A549 (cell line): ENCODE results near the gene ZNF48. TPM values are rescaled to one million over a fixed set of nuclear protein-coding genes. Genes with fewer than 3 reads are reported as not detected.

Experiments
- ATAC-seq, 2 experiments: fragments of 200-7000 bp in 1 of 2; fragments of >200 bp in 1 of 2; cut with Nextera tagmentation in 1 of 2; cut with Tn5 transposase in 1 of 2; 3 replicates each; pipeline versions ENCODE4 v1.8.0 to v1.9.1; 2018 to 2020; ENCODE audit warnings: mild to moderate bottlenecking in 1 of 2, moderate library complexity in 1 of 2
- CTCF ChIA-PET: fragments of 300-600 bp; sonication (Branson Sonifier 250); formaldehyde crosslinking; extraction: SDS; loops from one replicate; lab custom pipeline; 2021; ENCODE audit warnings: antibody characterized with exemption, inconsistent platforms; lab: Yijun Ruan, JAX
- POLR2A ChIA-PET: fragments of 350-600 bp; formaldehyde crosslinking; extraction: SDS; loops from one replicate; lab custom pipeline; 2021; ENCODE audit warnings: antibody characterized with exemption, inconsistent platforms; lab: Yijun Ruan, JAX
- DNase-seq, 2 experiments: peaks; one replicate each; pipeline versions ENCODE4 v3.0.0 to v3.0.0-alpha.2; 2011 to 2016; ENCODE audit warnings: low read depth in 1 of 2, low spot score in 1 of 2
- FAIRE-seq: peaks from 2 replicates; lab custom pipeline; 2011; peaks lifted over from hg19 to GRCh38; lab: Jason Lieb, UNC
- H3K27ac ChIP-seq, 2 experiments: fragments of >200 bp; sonication (Bioruptor Twin); formaldehyde crosslinking; 3 replicates each; pipeline ENCODE4 v1.5.1; 2016 to 2017
- H3K4me1 ChIP-seq: fragments of >200 bp; sonication (Bioruptor Twin); formaldehyde crosslinking; 3 replicates; pipeline ENCODE4 v1.6.1; 2016
- H3K4me2 ChIP-seq: fragments of >200 bp; sonication (Bioruptor Twin); formaldehyde crosslinking; 3 replicates; pipeline ENCODE4 v1.6.1; 2016
- H3K4me3 ChIP-seq: fragments of >200 bp; sonication (Bioruptor Twin); formaldehyde crosslinking; 3 replicates; pipeline ENCODE4 v1.5.1; 2016
- H3K9me3 ChIP-seq: fragments of >200 bp; sonication (Bioruptor Twin); formaldehyde crosslinking; 3 replicates; pipeline ENCODE4 v1.6.1; 2016
- ATOH8 ChIP-seq: fragments of 250-450 bp; sonication (Bioruptor Pico); IDR thresholded peaks from 2 replicates; pipeline ENCODE4 v1.5.0; 2020; ENCODE audit warnings: low read depth, mild to moderate bottlenecking, moderate library complexity
- BHLHE40 ChIP-seq: IDR thresholded peaks from 2 replicates; pipeline ENCODE4 v1.6.1; 2012; ENCODE audit warnings: low read depth, low read length, inconsistent platforms
- HEYL ChIP-seq: fragments of 250-450 bp; sonication (Bioruptor Pico); IDR thresholded peaks from 2 replicates; pipeline ENCODE4 v1.8.0; 2021; ENCODE audit warnings: mild to moderate bottlenecking, moderate library complexity
- HOXB5 ChIP-seq: fragments of 250-450 bp; sonication (Bioruptor Pico); IDR thresholded peaks from 2 replicates; pipeline ENCODE4 v1.5.0; 2020; ENCODE audit warnings: mild to moderate bottlenecking, moderate library complexity
- JUNB ChIP-seq: fragments of >200 bp; sonication (Bioruptor Twin); formaldehyde crosslinking; IDR thresholded peaks from 2 replicates; pipeline ENCODE4 v1.6.1; 2016
- MAFK ChIP-seq: fragments of 450-650 bp; IDR thresholded peaks from 2 replicates; pipeline ENCODE4 v1.6.1; 2014; ENCODE audit not compliant: partially characterized antibody
- MAX ChIP-seq: IDR thresholded peaks from 2 replicates; pipeline ENCODE4 v1.6.1; 2012
- MYC ChIP-seq: IDR thresholded peaks from 2 replicates; pipeline ENCODE4 v1.6.1; 2012; ENCODE audit warnings: mild to moderate bottlenecking, inconsistent platforms, low read length, improper control_type of control experiment, borderline replicate concordance
- NPAS2 ChIP-seq: fragments of 250-450 bp; sonication (Bioruptor Pico); IDR thresholded peaks from 2 replicates; pipeline ENCODE4 v1.8.0; 2022; ENCODE audit warnings: mild to moderate bottlenecking, moderate library complexity, borderline replicate concordance
- NR3C1 ChIP-seq: fragments of >200 bp; sonication (Bioruptor Twin); formaldehyde crosslinking; IDR thresholded peaks from 3 replicates; pipeline ENCODE4 v1.6.1; 2017
- PBX3 ChIP-seq: IDR thresholded peaks from 2 replicates; pipeline ENCODE4 v1.6.1; 2012
- PHF8 ChIP-seq: fragments of 200-600 bp; sonication (generic); IDR thresholded peaks from 2 replicates; pipeline ENCODE4 v1.6.1; 2016; ENCODE audit warnings: low read depth, mild to moderate bottlenecking, antibody characterized with exemption, moderate library complexity, borderline replicate concordance
- RCOR1 ChIP-seq: fragments of 150-350 bp; IDR thresholded peaks from 2 replicates; pipeline ENCODE4 v1.6.1; 2014; ENCODE audit warnings: antibody characterized with exemption, low read length, low read depth
- RFX5 ChIP-seq: fragments of 450-650 bp; IDR thresholded peaks from 2 replicates; pipeline ENCODE4 v1.7.1; 2014; ENCODE audit warnings: antibody characterized with exemption, mild to moderate bottlenecking, moderate library complexity
- RNF2 ChIP-seq: fragments of 200-600 bp; sonication (generic); IDR thresholded peaks from 2 replicates; pipeline ENCODE4 v1.6.1; 2016; ENCODE audit warnings: low read depth, mild to moderate bottlenecking, antibody characterized with exemption, moderate library complexity, borderline replicate concordance
- ZFP36 ChIP-seq: fragments of 450-650 bp; IDR thresholded peaks from 2 replicates; pipeline ENCODE4 v1.6.1; 2014; ENCODE audit warnings: borderline replicate concordance; ENCODE audit not compliant: partially characterized antibody
- WGBS: methylation state at CpG from one replicate; pipeline ENCODE4 v1.1.6; 2017; ENCODE audit errors: missing lambda C conversion rate; 5-methylcytosine and 5-hydroxymethylcytosine counted together
- polyA plus RNA-seq, 4 experiments: library from polyadenylated mRNA; depleted of rRNA in 3 of 4; stranded (reverse); fragments of >200 nt; fragmentation: RNase III in 1 of 4; extraction: RNeasy Plus Mini Kit Qiagen cat#74134 plus additional on column Dnase treatment in 1 of 4; gene quantifications; 2 replicates in 3 of 4; 3 replicates in 1 of 4; pipeline ENCODE4 v1.2.3, GENCODE V29; 2011 to 2017
- TF ChIP-seq, protein P1 (sequence below): fragments of >200 bp; sonication (Bioruptor Twin); formaldehyde crosslinking; IDR thresholded peaks from 3 replicates; pipeline ENCODE4 v1.6.1; 2016

The ZNF48 gene
- polyA plus RNA-seq, 2 of the 4 experiments (the other 2 are of a cell fraction): 9.3 to 10.4 TPM

- Histone ChIP-seq H3K27ac (no peak overlapping the region), H3K9me3 (no peaks in the 10 kb centered on the region), H3K4me2 (no peak overlapping the region), H3K4me3 (no peak overlapping the region), H3K4me1 (peaks cover 31% of the 10 kb centered on the region)
- ChIA-PET POLR2A (interaction anchor here (0.7 kb wide), 1 partner anchor 13 kb away, joined by 4 read pairs; no protein-coding TSS in a partner anchor), CTCF (no interaction called here)
- DNase-seq: no peak
- TF ChIP-seq BHLHE40: no peak
- TF ChIP-seq MYC: no peak
- no peak for TF ChIP-seq PBX3
- no peak for TF ChIP-seq RNF2
- TF ChIP-seq NPAS2 (CRISPR knock-in tag): no peak
- 84% methylated on average over 3 of the region's 3 CpGs for WGBS
- FAIRE-seq: no peak
- no peak for ATAC-seq
Observed at GRCh38 chr16:30349675-30350074, 45.5 kb upstream of the ZNF48 start.

DNA sequence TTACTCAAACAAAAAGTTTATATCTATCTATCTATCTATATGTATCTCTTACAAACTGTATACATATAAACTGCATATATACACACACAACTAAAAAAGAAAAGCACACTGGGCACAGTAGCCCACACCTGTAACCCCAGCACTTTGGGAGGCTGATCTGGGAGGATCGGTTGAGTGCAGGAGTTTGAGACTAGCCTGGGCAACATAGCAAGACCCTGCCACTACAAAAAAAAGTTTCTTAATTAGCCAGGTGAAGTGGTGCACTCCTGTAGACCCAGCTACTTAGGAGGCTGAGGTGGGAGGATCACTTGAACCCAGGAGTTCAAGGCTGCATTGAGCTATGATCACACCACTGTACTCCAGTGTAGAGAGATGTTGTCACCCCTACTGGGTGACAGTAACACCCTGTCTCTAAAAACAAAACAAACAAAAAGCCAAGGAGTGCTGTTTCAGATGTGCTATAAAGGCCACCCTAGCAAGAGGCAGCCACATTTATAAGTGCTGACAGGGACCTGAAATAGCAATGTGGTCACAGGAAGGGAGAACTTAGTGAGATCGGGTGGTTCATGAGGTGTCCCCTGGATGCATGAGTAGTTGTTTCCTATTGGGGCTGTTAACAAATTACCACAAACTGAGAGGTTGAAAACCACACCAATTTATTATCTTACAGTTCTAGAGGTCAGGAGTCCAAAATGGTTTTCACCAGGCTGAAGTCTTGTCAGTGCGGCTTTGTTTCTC lies 44.9 kb upstream of the ZNF48 start:
- CTCF ChIA-PET: interaction anchor here (1.0 kb wide), 1 partner anchor 8 kb away, joined by 3 read pairs; no protein-coding TSS in a partner anchor
- no peak for ATAC-seq
- Histone ChIP-seq H3K4me1 (peaks cover 31% of the 10 kb centered on the region), H3K27ac (no peak overlapping the region), H3K4me2 (no peak overlapping the region), H3K9me3 (no peaks in the 10 kb centered on the region), H3K4me3 (no peak overlapping the region)
- WGBS: 87% methylated on average over 3 of the region's 3 CpGs
- DNase-seq: no peak
- no peak for FAIRE-seq
- TF ChIP-seq ATOH8 (CRISPR knock-in tag): no peak
- no peak for TF ChIP-seq RFX5
- no peak for TF ChIP-seq JUNB
- TF ChIP-seq HOXB5 (CRISPR knock-in tag): no peak
- no peak for TF ChIP-seq MAX
- no peak for TF ChIP-seq ZFP36
- no peak for TF ChIP-seq RCOR1
- no peak for TF ChIP-seq NR3C1
- TF ChIP-seq, protein P1, sequence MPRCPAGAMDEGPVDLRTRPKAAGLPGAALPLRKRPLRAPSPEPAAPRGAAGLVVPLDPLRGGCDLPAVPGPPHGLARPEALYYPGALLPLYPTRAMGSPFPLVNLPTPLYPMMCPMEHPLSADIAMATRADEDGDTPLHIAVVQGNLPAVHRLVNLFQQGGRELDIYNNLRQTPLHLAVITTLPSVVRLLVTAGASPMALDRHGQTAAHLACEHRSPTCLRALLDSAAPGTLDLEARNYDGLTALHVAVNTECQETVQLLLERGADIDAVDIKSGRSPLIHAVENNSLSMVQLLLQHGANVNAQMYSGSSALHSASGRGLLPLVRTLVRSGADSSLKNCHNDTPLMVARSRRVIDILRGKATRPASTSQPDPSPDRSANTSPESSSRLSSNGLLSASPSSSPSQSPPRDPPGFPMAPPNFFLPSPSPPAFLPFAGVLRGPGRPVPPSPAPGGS: no peak
- no peak for TF ChIP-seq MAFK
- POLR2A ChIA-PET: interaction anchor here (0.7 kb wide), 1 partner anchor 13 kb away, joined by 4 read pairs; no protein-coding TSS in a partner anchor

GRCh38 chr16:30351001-30351441 lies 44.2 kb upstream of the ZNF48 start:
- POLR2A ChIA-PET: no interaction called here
- H3K9me3 ChIP-seq: no peaks in the 10 kb centered on the region
- FAIRE-seq: no peak
- no peak overlapping the region; a peak in 1 of 6 replicates for H3K27ac ChIP-seq
- CTCF ChIA-PET: interaction anchor here (1.0 to 2.4 kb wide), 2 partner anchors 9 to 58 kb away, joined by 3 to 6 read pairs; no protein-coding TSS in a partner anchor
- peaks cover 33% of the 10 kb centered on the region for H3K4me1 ChIP-seq
- TF ChIP-seq HEYL (CRISPR knock-in tag): no peak
- no peak for TF ChIP-seq PHF8
- H3K4me2 ChIP-seq: no peak overlapping the region
- WGBS: 91% methylated on average over 15 of the region's 15 CpGs
- no peak for ATAC-seq
- no peak overlapping the region for H3K4me3 ChIP-seq
- no peak for DNase-seq
